ENCODE measurements around the gene RWDD4. TPM values are rescaled to one million over a fixed set of nuclear protein-coding genes. Genes with fewer than 3 reads are reported as not detected.
A peak's percentile ranks its signal among the peaks of the same experiment; 100 is the strongest.

The RWDD4 gene
- polyA plus RNA-seq, 1 donor (not counting 4 experiments of a cell fraction or from before 2014, with no cell fraction given): 25.5 TPM

- no peak overlapping the region for H3K4me3 ChIP-seq (ENCODE audit: control insufficient read depth in 2 of 3, extremely low read depth in 1 of 3, insufficient read depth in 2 of 3, low read depth in 1 of 3, low read length in 3 of 3)
- no peaks in the 10 kb centered on the region for H3K36me3 ChIP-seq (ENCODE audit: control insufficient read depth in 2 of 2, extremely low read depth in 1 of 2, insufficient read depth in 2 of 2, low read length in 2 of 2)
- no peak overlapping the region for H3K4me2 ChIP-seq (ENCODE audit: control insufficient read depth, extremely low read depth, insufficient read depth, low read depth, low read length)
- no peaks in the 10 kb centered on the region for H3K79me2 ChIP-seq (ENCODE audit: control insufficient read depth, insufficient read depth, low read length)
- no peaks in the 10 kb centered on the region for H3K27me3 ChIP-seq (ENCODE audit: control insufficient read depth, extremely low read depth, insufficient read depth, low read length)
- no peak for FAIRE-seq
- H4K20me1 ChIP-seq (ENCODE audit: control insufficient read depth, extremely low read depth, insufficient read depth, low read length): no peaks in the 10 kb centered on the region
- TF ChIP-seq CTCF (optimal IDR thresholded peaks at IDR 0.05 in 1 of 3, IDR thresholded peaks at IDR 0.05 in 1 of 3, conservative IDR thresholded peaks at IDR 0.05 in 1 of 3; ENCODE audit: extremely low read depth in 1 of 3, insufficient read depth in 2 of 3, low read length in 3 of 3): no peak
- TF ChIP-seq EZH2 (IDR thresholded peaks at IDR 0.05; ENCODE audit: low read length): no peak
- no peak overlapping the region for H3K27ac ChIP-seq (ENCODE audit: control insufficient read depth, insufficient read depth, low read length)
- peaks cover 33% of the 10 kb centered on the region for H3K4me1 ChIP-seq (ENCODE audit: control insufficient read depth, extremely low read depth, insufficient read depth, low read length)
- H3K9me1 ChIP-seq (ENCODE audit: control insufficient read depth, extremely low read depth, insufficient read depth, low read length): no peaks in the 10 kb centered on the region
- DNase-seq (ENCODE audit: low read depth, low spot score): no peak
- H3K9me3 ChIP-seq (ENCODE audit: control insufficient read depth, low read depth, low read length): no peaks in the 10 kb centered on the region
- no peak overlapping the region for H2AFZ ChIP-seq (ENCODE audit: control insufficient read depth, low read length)
- no peak overlapping the region for H3K9ac ChIP-seq (ENCODE audit: control insufficient read depth, extremely low read depth, insufficient read depth, low read length)
- dilution Hi-C loops (cut with MboI; ENCODE audit: extremely low pct_ligation_motif_present, low sequenced_read_pairs): no loop called here
These were observed 49.8 kb downstream of the RWDD4 start for GRCh38 chr4:183609151-183609550.

GRCh38 chr4:183607894-183608293, 51.1 kb downstream of the RWDD4 start:
- H3K36me3 ChIP-seq (ENCODE audit: control insufficient read depth in 2 of 2, extremely low read depth in 1 of 2, insufficient read depth in 2 of 2, low read length in 2 of 2): no peaks in the 10 kb centered on the region
- no peaks in the 10 kb centered on the region for H3K9me1 ChIP-seq (ENCODE audit: control insufficient read depth, extremely low read depth, insufficient read depth, low read length)
- no peak overlapping the region for H2AFZ ChIP-seq (ENCODE audit: control insufficient read depth, low read length)
- H4K20me1 ChIP-seq (ENCODE audit: control insufficient read depth, extremely low read depth, insufficient read depth, low read length): no peaks in the 10 kb centered on the region
- no peak overlapping the region for H3K4me3 ChIP-seq (ENCODE audit: control insufficient read depth in 2 of 3, extremely low read depth in 1 of 3, insufficient read depth in 2 of 3, low read depth in 1 of 3, low read length in 3 of 3)
- dilution Hi-C loops (cut with MboI; ENCODE audit: extremely low pct_ligation_motif_present, low sequenced_read_pairs): no loop called here
- H3K4me1 ChIP-seq (ENCODE audit: control insufficient read depth, extremely low read depth, insufficient read depth, low read length): peaks cover 33% of the 10 kb centered on the region
- no peak overlapping the region for H3K9ac ChIP-seq (ENCODE audit: control insufficient read depth, extremely low read depth, insufficient read depth, low read length)
- H3K27ac ChIP-seq (ENCODE audit: control insufficient read depth, insufficient read depth, low read length): peak overlapping the region; percentile 28
- DNase-seq (ENCODE audit: low read depth, low spot score) (no peak), FAIRE-seq (peak; percentile 65)
- no peaks in the 10 kb centered on the region for H3K27me3 ChIP-seq (ENCODE audit: control insufficient read depth, extremely low read depth, insufficient read depth, low read length)
- H3K9me3 ChIP-seq (ENCODE audit: control insufficient read depth, low read depth, low read length): no peaks in the 10 kb centered on the region
- peak overlapping the region; percentile 38 for H3K4me2 ChIP-seq (ENCODE audit: control insufficient read depth, extremely low read depth, insufficient read depth, low read depth, low read length)
- TF ChIP-seq CTCF (optimal IDR thresholded peaks at IDR 0.05 in 1 of 3, IDR thresholded peaks at IDR 0.05 in 1 of 3, conservative IDR thresholded peaks at IDR 0.05 in 1 of 3; ENCODE audit: extremely low read depth in 1 of 3, insufficient read depth in 2 of 3, low read length in 3 of 3) (no peak), EZH2 (IDR thresholded peaks at IDR 0.05; ENCODE audit: low read length) (no peak)
- no peaks in the 10 kb centered on the region for H3K79me2 ChIP-seq (ENCODE audit: control insufficient read depth, insufficient read depth, low read length)

All from keratinocyte (primary cell).